ENCODE results near the gene C20orf202.

C20orf202 gene

GRCh38 chr20:1206366-1207148 lies 3.3 kb downstream of the C20orf202 start:
- no peak overlapping the region for H3K4me3 ChIP-seq (ENCODE audit: control insufficient read depth, low read depth, low read length)
- TF ChIP-seq, protein P1, sequence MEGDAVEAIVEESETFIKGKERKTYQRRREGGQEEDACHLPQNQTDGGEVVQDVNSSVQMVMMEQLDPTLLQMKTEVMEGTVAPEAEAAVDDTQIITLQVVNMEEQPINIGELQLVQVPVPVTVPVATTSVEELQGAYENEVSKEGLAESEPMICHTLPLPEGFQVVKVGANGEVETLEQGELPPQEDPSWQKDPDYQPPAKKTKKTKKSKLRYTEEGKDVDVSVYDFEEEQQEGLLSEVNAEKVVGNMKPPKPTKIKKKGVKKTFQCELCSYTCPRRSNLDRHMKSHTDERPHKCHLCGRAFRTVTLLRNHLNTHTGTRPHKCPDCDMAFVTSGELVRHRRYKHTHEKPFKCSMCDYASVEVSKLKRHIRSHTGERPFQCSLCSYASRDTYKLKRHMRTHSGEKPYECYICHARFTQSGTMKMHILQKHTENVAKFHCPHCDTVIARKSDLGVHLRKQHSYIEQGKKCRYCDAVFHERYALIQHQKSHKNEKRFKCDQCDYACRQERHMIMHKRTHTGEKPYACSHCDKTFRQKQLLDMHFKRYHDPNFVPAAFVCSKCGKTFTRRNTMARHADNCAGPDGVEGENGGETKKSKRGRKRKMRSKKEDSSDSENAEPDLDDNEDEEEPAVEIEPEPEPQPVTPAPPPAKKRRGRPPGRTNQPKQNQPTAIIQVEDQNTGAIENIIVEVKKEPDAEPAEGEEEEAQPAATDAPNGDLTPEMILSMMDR (IDR thresholded peaks at IDR 0.05; ENCODE audit: control insufficient read depth, insufficient read depth, low read depth, low read length, missing control alignments), result no peak
- DNase-seq (ENCODE audit: low read depth), result no peak

DNA sequence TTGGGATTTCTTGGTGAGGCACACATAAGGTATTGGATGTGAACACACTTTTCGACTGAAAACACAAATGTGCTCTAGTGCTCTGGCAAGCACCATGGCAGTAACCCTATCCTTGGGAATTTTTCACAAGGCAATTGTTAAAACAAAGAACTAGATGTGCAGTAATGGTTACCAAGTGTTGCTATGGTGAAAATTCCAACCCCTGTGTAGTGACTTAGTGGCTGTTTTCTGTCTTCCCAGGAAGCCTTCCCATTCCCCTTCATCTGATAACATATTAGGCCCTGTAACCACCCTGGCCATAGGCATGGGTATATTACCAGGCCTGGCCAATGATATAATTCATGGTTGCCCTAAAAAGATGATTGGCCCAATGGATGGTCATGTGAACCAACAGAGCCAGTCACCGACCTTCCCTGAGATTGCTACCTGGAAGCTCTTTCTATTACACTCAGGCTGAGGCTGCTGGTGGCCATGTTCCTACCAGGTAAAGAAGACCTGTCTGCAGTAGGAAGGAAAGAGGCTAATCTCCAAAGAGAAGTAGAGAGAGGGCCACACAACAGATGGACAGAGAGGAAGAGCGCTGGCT lies 4.1 kb downstream of the C20orf202 start:
- no peak overlapping the region for H3K4me3 ChIP-seq (ENCODE audit: control insufficient read depth, low read depth, low read length)
- TF ChIP-seq, protein P1 (IDR thresholded peaks at IDR 0.05; ENCODE audit: control insufficient read depth, insufficient read depth, low read depth, low read length, missing control alignments), result no peak
- DNase-seq (ENCODE audit: low read depth), result no peak

- TF ChIP-seq, protein P1 (IDR thresholded peaks at IDR 0.05; ENCODE audit: control insufficient read depth, insufficient read depth, low read depth, low read length, missing control alignments), result peak; percentile 54
- no peak overlapping the region for H3K4me3 ChIP-seq (ENCODE audit: control insufficient read depth, low read depth, low read length)
- DNase-seq (ENCODE audit: low read depth), result no peak
Measured at GRCh38 chr20:1209447-1210387, 6.5 kb downstream of the C20orf202 start.

- TF ChIP-seq, protein P1 (IDR thresholded peaks at IDR 0.05; ENCODE audit: control insufficient read depth, insufficient read depth, low read depth, low read length, missing control alignments), result no peak
- no peak overlapping the region for H3K4me3 ChIP-seq (ENCODE audit: control insufficient read depth, low read depth, low read length)
- no peak for DNase-seq (ENCODE audit: low read depth)
Measured at GRCh38 chr20:1210501-1210900, 7.2 kb downstream of the C20orf202 start.

DNA sequence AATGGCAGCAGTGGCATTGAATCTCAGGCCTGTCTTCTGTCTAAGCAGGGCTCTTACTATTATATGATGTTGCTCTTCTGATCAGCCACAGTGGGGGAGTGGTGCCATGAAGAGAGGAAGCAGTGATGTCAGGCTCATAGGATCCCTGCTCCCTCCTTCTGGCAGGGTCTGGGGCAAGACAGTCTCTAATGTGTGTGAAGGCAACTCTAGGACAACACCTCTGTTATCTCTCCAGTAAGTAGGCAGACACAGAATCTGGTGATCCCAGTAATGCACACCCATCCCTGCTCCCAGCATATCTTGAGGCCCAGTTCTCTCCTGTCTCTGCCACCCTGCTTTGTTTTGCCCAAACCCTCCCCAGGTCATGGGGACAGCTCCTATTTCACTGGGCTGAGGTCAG lies 8.8 kb downstream of the C20orf202 start:
- H3K4me3 ChIP-seq (ENCODE audit: control insufficient read depth, low read depth, low read length), result no peak overlapping the region
- DNase-seq (ENCODE audit: low read depth), result no peak
- TF ChIP-seq, protein P1 (IDR thresholded peaks at IDR 0.05; ENCODE audit: control insufficient read depth, insufficient read depth, low read depth, low read length, missing control alignments), result no peak

DNA sequence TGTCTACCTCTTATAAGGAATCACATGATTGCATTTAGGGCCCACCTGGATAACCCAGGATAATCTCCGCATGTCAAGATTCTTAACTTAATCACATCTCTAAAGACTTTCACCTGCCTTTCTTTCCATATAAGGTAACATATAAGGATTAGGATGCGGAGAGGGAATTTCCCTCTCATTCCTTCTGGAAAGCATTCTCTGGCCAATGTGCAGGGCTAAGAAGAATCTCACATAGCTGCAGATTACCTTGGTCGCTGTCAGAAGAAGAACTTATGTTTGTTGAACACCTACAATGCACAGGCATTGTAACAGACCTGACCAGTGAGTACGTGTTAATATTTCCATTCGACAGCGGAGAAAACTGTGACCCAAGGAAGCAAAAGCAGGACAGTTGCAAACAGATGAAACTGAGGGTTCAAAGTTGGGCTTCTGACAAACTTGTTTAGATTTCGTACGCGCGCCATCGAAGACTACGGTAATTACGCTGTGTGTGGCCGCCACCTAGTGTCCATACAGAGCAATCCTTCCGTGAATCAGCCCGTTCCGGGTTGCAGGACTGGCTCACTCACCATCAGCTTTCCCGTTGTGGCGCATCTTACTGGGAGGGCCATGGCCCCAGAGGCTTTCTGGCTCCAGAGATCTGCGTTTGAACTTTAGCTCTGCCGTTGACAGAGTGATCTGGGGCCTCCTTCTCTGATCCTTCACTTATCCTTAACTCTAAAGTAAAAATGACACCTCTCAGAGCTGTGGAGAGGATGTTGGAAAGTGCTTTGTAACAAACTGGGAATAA lies 9.5 kb downstream of the C20orf202 start:
- TF ChIP-seq, protein P1 (IDR thresholded peaks at IDR 0.05; ENCODE audit: control insufficient read depth, insufficient read depth, low read depth, low read length, missing control alignments), result peak; percentile 85
- H3K4me3 ChIP-seq (ENCODE audit: control insufficient read depth, low read depth, low read length), result no peak overlapping the region
- DNase-seq (ENCODE audit: low read depth), result peak; percentile 27

Data from AG09309 (cell line).